Measurements from ENCODE around the gene MAML3. TPM values are rescaled to one million over a fixed set of nuclear protein-coding genes. Genes with fewer than 3 reads are reported as not detected.

MAML3 gene
- total and polyA plus RNA-seq, 2 experiments from 2014 or later = 1.7 to 6.5 TPM

DNA sequence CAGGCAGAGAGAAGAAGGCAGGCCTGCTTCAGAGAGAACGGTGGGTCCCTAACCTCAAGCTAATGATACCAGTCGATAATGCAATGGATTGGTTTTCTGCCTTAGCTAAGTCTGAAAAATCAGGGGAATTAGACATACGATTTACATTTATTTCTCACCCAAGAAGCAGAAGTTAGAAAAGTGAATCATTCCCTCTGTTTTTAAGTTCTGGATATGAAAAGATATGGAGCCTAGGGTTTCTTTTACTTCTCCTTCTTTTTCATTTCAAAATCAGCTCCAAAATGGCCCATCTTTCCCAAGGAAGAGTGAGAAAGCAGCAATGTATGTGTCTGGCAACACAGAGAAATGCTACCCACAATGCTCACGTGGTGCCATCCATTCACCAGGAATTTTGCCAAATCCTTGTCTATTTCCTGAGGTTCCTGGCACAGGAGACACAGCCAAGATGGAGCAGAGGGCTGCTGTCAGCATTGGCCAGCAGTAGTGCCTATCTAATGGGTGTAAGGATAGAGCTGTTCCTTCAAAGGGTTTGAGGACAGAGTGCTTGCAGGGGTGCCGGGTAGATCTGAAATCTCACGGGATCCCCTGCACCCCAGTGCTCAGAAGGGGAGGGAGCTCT is 231.5 kb downstream of the MAML3 start (continued):
- TF ChIP-seq, protein P1, sequence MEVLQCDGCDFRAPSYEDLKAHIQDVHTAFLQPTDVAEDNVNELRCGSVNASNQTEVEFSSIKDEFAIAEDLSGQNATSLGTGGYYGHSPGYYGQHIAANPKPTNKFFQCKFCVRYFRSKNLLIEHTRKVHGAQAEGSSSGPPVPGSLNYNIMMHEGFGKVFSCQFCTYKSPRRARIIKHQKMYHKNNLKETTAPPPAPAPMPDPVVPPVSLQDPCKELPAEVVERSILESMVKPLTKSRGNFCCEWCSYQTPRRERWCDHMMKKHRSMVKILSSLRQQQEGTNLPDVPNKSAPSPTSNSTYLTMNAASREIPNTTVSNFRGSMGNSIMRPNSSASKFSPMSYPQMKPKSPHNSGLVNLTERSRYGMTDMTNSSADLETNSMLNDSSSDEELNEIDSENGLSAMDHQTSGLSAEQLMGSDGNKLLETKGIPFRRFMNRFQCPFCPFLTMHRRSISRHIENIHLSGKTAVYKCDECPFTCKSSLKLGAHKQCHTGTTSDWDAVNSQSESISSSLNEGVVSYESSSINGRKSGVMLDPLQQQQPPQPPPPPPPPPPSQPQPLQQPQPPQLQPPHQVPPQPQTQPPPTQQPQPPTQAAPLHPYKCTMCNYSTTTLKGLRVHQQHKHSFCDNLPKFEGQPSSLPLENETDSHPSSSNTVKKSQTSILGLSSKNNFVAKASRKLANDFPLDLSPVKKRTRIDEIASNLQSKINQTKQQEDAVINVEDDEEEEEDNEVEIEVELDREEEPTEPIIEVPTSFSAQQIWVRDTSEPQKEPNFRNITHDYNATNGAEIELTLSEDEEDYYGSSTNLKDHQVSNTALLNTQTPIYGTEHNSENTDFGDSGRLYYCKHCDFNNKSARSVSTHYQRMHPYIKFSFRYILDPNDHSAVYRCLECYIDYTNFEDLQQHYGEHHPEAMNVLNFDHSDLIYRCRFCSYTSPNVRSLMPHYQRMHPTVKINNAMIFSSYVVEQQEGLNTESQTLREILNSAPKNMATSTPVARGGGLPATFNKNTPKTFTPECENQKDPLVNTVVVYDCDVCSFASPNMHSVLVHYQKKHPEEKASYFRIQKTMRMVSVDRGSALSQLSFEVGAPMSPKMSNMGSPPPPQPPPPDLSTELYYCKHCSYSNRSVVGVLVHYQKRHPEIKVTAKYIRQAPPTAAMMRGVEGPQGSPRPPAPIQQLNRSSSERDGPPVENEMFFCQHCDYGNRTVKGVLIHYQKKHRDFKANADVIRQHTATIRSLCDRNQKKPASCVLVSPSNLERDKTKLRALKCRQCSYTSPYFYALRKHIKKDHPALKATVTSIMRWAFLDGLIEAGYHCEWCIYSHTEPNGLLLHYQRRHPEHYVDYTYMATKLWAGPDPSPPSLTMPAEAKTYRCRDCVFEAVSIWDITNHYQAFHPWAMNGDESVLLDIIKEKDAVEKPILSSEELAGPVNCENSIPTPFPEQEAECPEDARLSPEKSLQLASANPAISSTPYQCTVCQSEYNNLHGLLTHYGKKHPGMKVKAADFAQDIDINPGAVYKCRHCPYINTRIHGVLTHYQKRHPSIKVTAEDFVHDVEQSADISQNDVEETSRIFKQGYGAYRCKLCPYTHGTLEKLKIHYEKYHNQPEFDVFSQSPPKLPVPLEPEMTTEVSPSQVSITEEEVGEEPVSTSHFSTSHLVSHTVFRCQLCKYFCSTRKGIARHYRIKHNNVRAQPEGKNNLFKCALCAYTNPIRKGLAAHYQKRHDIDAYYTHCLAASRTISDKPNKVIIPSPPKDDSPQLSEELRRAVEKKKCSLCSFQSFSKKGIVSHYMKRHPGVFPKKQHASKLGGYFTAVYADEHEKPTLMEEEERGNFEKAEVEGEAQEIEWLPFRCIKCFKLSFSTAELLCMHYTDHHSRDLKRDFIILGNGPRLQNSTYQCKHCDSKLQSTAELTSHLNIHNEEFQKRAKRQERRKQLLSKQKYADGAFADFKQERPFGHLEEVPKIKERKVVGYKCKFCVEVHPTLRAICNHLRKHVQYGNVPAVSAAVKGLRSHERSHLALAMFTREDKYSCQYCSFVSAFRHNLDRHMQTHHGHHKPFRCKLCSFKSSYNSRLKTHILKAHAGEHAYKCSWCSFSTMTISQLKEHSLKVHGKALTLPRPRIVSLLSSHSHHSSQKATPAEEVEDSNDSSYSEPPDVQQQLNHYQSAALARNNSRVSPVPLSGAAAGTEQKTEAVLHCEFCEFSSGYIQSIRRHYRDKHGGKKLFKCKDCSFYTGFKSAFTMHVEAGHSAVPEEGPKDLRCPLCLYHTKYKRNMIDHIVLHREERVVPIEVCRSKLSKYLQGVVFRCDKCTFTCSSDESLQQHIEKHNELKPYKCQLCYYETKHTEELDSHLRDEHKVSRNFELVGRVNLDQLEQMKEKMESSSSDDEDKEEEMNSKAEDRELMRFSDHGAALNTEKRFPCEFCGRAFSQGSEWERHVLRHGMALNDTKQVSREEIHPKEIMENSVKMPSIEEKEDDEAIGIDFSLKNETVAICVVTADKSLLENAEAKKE (CRISPR knock-in tag; IDR thresholded peaks at IDR 0.05) = no peak
- TF ChIP-seq STAT1 (IDR thresholded peaks at IDR 0.05; ENCODE audit: unreplicated experiment) (no peak), POLR2AphosphoS5 (IDR thresholded peaks at IDR 0.05; ENCODE audit: low read depth) (no peak), NANOG (IDR thresholded peaks at IDR 0.05; ENCODE audit: borderline replicate concordance) (no peak), JUNB (IDR thresholded peaks at IDR 0.05; ENCODE audit: unreplicated experiment) (no peak), CREB1 (CRISPR knock-in tag; IDR thresholded peaks at IDR 0.05; ENCODE audit: low read depth) (no peak), ZNF114 (CRISPR knock-in tag; IDR thresholded peaks at IDR 0.05) (no peak)
- TF ChIP-seq, protein P2, sequence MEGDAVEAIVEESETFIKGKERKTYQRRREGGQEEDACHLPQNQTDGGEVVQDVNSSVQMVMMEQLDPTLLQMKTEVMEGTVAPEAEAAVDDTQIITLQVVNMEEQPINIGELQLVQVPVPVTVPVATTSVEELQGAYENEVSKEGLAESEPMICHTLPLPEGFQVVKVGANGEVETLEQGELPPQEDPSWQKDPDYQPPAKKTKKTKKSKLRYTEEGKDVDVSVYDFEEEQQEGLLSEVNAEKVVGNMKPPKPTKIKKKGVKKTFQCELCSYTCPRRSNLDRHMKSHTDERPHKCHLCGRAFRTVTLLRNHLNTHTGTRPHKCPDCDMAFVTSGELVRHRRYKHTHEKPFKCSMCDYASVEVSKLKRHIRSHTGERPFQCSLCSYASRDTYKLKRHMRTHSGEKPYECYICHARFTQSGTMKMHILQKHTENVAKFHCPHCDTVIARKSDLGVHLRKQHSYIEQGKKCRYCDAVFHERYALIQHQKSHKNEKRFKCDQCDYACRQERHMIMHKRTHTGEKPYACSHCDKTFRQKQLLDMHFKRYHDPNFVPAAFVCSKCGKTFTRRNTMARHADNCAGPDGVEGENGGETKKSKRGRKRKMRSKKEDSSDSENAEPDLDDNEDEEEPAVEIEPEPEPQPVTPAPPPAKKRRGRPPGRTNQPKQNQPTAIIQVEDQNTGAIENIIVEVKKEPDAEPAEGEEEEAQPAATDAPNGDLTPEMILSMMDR (conservative IDR thresholded peaks at IDR 0.05; ENCODE audit: low read depth in 2 of 2) = no peak
- TF ChIP-seq, protein P3, sequence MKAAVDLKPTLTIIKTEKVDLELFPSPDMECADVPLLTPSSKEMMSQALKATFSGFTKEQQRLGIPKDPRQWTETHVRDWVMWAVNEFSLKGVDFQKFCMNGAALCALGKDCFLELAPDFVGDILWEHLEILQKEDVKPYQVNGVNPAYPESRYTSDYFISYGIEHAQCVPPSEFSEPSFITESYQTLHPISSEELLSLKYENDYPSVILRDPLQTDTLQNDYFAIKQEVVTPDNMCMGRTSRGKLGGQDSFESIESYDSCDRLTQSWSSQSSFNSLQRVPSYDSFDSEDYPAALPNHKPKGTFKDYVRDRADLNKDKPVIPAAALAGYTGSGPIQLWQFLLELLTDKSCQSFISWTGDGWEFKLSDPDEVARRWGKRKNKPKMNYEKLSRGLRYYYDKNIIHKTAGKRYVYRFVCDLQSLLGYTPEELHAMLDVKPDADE (IDR thresholded peaks at IDR 0.05) = no peak
